GM18498 (cell line): ENCODE results near the gene COPS2.
"Not testable (repeated sequence)": the region's sequence is repeated elsewhere in the genome, so short reads cannot be mapped to it uniquely, and the experiment has no call there.

Experiments
- ATAC-seq: cut with Tn5 transposase; IDR thresholded peaks from one replicate; pipeline ENCODE4 v1.9.1; 2021; ENCODE audit warnings: mild to moderate bottlenecking, moderate library complexity; ENCODE audit not compliant: unreplicated experiment

Gene COPS2

DNA sequence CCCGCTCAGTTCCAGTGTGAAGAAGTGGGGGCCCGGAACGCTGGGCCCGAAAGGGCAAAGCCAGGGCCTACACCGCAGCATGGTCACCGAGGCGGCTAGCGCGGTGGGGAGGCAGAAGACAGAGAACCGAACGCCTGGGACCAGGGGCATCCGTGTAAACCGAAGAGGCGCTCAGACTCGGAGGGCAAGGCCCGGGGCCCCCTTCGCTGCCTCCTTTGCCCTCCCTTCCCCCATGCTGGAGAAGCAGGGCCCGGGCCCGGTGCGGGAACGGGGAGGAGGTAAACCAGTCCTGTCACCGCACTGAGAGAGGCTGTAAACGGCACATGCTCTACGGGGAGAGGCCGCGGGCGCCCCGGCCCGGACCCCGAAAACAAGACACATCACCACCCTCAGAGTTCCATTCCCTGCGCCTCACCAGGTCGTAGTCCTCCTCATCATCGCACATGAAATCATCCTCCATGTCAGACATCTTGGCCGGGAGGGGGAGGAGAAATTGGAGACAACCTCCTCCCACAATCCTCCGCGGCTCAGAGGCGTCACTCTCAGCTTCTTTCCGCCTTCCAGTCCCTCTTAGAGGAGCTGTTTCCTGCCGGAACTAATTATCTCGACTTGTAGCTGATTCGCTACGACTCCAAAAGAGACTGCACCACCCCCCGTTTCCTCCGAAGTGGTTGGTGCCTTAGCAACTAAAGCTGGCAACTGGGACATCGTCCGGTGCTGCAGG, at the start of gene COPS2:
Gene COPS2, minus strand, starts transcription at position 490 of the 724 bp plus-strand sequence. Its CDS starts 21 bp downstream, at position 469.
- ATAC-seq = peak; percentile 88

DNA sequence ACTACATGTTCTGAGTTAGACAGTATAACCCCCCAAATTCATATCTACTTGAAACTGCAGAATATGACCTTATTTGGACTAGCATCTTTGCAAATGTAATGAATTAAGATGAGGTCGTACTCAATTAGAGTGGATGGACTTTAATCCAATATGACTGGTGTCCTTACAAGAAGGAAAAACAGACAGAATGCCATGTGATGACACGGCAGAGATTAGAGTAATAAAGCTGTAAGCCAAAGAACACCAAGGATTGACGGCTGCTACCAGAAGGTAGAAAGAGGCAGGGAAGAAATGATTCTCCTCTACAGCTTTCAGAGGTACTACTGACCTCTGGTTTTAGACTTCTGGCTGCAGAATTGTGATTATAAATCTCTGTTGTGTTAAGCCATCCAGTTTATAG, 44.9 kb upstream of the COPS2 start:
- no peak for ATAC-seq

DNA sequence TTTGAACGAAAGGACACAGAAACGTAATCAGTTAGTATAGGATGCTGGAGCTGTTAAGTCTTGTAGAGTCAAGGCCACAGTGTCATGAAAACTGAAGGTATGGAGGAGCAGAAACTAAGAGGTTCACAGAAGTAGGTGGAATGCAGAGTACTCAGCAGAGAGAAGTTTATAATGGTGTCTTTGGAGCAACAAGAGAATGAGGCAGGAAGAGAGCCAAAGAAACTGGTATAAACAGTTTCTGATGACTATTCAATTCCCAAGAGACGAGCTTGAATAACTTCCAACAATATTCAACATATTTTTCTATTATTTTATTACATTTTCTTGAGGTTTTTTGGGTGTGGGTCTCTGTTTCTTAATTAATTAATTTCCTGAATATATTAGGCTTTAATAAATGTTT, 44.3 kb upstream of the COPS2 start:
- no peak for ATAC-seq

DNA sequence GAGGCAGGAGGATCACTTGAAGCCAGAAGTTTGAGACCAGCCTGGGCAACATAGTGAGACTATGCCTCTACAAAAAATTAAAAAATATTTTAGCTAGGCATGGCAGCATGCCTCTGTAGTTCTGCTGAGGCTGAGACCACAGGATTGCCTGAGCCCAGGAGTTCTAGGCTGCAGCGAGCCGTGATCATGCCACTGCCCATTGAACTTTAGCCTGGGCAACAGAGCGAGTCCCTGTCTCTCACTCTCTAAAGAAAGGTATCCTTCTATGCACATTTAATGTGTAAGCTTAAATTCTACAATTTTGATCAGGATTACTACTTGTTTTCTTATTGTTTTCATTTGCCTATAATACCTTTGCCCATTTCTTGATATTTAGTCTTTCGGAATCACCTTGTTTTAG, 41.5 kb upstream of the COPS2 start:
- no peak for ATAC-seq

DNA sequence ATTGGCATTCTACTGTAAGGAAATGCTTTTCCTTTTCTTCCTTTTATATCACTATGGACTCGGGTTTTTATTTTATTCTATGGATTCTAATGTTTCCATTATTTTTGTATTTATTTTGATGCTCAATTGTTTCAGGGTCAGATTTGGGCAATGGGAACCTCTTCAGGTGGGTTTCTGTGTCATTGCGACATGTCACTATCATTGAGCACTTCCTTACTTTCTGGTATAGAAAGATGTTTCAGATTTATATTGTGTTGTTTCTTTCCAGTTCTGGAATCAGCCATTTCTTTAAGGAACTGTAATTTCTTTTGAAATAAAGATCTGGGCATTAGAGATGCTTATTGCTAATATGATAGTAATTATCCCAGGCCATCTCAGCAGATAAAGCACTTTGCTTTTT, 36.5 kb upstream of the COPS2 start:
- no peak for ATAC-seq

DNA sequence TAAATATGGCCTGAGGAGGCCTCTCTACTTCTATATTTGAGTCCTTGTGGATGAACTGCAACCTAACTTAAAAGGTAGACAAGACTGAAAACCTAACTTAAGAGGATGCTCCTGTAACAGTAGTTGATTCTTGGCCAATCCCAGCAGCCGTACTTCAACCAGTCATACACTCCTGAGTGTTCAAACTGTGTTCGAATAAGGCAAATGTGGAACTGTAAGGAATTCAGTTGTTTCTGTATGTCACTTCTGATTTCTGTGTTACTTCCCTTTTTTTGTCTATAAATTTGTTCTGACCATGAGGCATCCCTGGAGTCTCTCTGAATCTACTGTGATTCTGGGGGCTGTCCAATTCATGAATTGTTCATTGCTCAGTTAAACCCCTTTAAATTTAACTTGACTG, 35.2 kb upstream of the COPS2 start:
- ATAC-seq = no peak

DNA sequence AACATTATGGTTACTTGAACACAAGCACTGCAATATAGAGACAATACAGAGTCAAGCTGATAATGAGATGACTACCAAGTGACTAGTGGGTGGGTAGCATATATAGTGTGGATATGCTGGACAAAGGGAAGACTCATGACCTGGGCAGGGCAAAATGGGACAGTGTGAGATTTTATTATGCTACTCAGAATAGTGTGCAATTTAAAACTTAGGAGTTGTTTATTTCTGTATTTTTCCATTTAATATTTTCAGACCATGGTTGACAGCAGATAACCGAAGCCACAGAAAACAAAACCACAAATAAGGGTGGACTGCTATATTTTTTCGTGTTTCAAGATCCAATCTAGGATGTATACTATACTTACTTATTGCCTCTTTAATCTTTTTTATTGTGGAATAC, 34.2 kb upstream of the COPS2 start:
- ATAC-seq = no peak

DNA sequence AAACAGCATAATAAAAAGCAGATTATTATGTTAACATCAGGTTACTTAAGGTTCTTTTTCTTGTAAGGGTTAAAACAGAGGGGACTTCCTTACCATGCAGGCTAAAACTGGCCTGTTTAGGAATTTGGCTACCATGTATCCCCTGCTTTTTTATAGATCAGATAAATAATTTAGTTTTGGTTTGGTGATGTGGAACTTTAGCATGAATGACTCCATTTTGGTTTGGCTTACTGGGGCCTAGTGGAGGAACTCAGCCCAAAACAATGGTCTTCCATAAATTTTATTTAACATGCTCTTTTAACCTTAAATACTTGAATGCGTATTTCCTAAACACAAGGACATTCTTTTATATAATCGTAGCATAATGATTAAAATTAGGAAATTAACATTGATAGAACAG, 33.5 kb upstream of the COPS2 start:
- no peak for ATAC-seq

DNA sequence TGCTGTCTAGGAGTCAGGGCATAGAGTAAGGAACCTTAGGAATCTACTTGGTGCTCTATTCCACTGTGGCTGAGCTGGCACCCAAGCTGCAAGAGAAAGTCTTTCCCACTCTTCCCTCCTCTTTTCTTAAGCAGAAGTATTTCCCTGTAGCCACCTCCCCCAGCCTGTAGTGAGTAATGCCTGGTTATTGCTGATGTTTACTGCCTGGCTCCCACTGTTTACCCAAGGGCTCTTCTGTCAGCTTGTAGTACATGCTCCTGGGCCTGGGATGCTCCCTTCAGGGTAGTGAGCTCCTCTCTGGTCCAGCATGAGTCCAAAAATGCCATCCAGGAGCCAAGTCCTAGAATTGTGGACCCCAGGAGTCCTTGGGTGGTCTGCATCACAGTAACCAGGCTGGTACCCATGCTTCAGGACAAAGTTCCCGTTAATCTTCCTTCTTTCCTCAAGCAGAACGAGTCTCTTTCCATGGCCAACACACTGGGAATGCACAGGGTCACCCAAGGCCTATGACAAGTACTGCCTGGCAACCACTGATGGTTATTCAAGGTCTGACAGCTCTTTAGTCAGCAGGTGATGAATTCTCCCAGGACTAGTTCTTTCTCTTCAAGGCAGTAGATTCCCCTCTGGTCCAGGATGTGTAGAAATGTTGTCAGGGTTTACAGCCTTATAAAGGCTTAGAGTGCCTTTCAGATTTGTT, 32.3 kb upstream of the COPS2 start:
- no peak for ATAC-seq

DNA sequence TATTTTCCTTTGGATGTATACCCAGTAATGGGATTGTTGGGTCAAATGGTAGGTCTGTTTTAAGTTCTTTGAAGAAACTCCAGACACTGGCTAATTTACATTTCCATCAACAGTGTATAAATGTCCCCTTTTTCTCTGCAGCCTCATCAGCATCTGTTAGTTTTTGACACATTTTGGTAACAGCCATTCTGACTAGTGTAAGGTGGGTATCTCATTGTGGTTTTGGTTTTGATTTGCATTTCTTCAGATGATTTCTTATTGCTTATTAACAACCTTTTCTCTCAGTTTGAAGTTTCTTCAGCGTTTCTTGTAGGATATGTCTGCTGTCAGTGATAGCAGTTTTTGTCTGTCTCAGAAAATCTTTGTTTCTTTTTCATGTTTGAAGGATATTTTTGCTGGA, 30.1 kb upstream of the COPS2 start:
- peak; percentile 83 for ATAC-seq

DNA sequence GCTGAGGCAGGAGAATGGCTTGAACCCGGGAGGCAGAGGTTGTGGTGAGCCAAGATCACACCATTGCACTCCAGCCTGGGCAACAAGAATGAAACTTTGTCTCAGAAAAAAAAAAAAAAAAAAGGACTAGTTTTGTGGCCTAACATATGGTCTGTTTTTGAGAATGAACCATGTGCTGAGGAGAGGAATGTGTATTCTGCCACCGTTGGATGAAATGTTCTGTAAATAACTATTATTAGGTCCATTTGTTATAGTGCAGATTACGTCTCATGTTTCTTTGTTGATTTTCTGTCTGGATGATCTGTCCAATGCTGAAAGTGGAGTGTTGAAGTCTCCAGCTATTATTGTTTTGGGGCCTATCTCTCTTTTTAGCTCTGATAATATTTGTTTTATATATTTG, 28.3 kb upstream of the COPS2 start:
- not testable (repeated sequence) for ATAC-seq

DNA sequence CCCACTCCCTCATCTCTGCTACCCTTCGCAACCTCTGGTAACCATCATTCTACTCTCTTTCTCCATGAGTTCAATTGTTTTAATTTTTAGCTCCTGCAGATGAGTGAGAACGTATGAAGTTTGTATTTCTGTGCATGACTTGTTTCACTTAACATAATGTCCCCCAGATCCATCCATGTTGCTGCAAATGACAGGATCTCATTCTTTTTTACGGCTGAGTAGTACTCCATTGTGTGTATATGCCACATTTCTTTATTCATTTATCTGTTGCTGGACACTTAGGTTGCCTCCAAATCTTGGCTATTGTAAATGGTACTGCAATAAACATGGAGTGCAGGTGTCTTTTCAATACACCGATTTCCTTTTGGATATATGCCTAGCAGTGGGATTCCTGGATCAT, 26.7 kb upstream of the COPS2 start:
- no peak for ATAC-seq

DNA sequence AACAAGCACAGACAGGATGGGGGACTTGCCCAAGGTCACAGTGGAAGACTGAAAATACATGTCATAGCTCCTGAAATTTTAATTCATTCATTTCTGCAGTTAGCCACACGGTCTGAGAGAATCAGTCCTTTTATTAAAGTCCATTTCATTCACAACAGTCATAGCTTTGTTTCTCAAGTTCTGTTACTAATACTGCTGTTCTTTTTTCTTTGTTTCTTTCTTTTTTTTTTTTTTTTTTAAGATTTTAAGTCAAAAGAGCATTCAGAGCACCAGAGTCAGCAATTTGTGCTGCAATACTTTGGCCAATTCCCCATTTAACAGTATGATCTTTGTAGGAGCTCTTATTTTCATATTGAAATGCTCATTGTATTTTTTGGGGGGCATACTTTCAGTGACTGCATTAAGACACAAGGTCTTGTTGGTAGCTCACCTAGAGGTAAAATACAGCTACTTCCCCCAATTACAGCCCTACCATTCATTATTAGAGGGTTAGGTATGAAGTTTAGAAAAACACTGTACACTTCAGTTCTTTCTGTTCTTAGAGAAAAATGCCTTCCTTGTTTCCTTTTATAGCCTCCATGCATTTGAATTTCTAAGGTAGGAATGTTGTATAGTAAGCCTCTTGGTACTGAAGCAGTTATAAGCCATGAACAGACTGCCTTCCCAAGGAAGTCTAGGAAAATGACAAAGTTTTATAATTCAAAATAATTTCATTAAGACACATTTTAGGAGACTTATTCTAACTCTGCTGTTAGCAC, 24.2 kb upstream of the COPS2 start:
- no peak for ATAC-seq

DNA sequence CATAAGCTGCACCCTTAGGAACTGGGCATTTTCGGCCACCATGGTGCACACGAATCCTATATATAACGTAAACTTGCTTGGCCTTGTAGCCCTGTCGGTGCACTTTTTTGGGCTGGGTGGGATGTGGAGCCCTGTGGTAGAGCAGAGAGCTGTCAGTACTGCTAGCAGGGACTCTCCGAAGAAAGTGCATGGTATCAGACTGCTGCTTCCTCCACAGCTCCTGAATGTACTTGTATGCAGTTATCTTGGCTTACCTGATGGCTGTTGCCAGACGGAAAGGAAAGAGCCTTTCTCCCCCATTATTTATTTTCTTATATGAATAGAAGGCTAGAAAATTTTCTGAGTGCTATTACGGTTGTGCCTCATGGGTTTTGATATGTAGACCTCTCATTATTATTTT, 23.1 kb upstream of the COPS2 start:
- no peak for ATAC-seq

DNA sequence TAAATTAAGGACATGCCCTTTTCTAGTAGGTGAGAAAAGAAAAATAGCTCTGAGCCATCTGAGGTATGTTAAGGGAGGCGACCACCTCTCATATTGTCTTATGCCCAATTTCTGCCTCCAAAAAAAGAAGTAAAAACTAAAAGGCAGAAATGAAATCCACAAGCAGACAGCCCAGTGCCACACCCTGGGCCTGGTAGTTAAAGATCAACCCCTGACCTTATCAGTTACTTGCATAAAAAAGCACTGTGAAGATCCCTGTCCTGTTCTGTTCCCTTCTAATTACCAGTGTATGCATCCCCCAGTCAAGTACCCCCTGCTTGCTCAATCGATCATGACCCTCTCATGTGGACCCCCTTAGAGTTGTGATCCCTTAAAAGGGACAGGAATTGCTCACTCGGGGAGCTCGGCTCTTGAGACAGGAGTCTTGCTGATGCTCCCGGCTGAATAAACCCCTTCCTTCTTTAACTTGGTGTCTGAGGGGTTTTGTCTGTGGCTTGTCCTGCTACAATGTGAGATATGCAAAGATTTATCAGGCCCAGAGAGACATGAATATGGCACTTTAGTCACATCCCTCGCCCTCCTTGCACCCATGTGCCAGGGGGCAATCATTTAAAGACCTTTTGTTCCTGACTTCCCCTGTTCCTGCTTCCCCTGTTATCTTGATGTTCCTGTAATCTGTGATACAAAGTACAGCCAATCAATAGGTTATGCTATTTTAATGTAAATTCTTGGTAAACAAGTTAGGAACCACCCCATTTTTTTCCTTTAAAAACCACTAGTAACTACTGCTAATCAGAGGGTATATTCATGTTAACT, 20.4 kb upstream of the COPS2 start:
- not testable (repeated sequence) for ATAC-seq

DNA sequence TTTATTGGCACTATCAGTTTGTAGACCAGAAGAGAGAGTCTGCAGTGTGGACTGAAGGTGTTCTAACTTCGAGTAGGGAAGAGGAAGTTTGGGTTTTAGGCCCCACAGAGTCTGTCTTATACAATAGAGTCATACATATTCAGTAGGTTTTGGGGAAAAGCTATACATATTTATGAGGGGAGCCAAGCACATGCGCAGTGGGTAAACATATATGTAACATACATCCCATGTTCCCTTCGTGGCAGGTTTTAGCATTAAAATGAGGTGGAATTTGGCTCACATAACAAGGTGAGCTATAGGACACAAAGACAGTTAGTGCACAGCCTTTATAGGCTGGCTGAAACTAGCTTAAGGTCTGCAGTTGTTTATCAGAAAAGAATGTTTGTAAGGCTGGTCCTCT, 19.5 kb upstream of the COPS2 start:
- ATAC-seq = no peak

DNA sequence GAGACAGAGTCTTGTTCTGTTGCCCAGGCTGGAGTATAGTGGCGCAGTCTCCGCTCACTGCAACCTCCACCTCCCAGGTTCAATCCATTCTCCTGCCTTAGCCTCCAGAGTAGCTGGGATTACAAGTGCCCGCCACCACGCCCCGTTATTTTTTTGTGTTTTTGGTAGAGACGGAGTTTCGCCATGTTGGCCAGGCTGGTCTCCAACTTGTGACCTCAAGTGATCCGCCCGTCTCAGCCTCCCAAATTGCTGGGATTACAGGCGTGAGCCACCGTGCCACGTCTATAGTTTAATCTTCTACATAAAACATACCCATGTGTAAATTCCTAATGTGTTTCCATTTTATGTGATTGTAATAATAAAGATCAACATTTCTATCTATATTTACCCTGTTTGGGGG, 16.4 kb upstream of the COPS2 start:
- ATAC-seq = no peak

DNA sequence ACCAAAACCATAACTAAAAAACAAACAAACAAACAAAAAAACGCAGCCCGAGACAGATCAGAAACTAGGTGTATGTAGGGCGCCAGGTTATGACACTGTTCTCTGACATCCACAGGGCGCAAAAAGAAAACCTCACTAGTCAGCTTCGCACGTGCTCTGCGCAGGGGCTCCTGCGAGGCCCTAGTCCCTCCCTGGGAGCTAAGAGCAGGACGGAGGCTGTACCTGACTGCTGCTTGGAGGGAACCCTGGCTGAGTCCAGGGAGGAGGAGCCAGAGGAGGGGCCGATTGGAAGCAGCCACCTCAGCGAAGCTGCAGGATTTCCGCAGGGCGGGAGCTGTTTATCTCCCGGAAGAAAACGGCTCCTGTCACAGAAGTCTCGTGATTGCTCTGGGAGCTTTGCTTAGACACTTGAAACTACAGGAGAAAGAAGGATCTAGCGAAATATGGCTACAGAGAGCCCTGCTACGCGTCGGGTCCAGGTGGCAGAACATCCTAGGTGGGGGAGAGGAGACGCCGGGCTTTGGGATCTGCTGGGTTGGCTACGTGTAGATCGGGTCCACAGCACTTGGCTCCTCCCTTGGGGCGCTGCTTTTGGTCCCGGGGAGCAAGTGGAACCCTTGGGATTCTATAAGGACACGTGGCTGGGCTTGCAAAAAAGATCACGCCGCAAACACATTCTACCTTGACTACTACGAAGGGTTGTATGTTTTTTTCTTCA, 14.6 kb upstream of the COPS2 start, which contains the start of gene GALK2:
Gene GALK2, plus strand, starts transcription at position 368 of the 718 bp plus-strand sequence. Its CDS starts 76 bp downstream, at position 444.
- ATAC-seq = peak; percentile 97

DNA sequence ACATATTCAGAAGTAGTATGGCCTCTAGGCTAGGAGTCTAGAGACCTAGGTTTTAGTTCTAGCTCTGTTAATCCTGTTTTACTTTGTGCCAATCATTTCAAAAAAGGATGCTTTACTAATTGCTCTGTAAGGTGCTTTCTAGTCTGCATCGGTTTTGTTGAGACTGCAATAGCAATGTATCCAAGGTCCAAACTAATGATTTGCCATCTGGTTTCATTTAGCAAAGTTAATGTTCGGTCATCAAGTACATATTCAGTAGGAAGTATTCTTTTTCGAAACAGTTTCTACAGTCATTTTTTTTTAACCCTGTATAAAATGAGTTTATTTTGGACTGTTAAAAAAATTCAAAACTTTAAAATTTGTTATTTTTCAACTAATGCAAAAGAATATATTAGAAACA, 12.6 kb upstream of the COPS2 start:
- no peak for ATAC-seq

DNA sequence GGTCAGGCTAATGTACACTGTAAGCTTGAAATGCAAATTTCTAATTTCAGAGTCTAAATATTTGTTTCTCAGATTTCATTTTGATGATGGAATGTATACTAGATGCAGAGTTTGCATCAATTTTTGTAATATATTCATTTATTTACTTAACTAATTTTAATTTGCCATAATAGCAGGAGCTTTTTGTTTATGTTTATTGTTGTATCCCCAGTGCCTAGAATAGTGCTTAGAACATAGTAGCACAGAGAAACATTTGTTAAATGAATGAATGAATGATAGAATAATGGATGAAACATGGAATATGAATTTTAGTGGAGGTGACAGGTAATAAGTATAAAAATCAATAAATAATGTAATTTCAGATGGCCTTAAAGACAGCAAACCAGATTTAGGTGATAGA, 9.5 kb upstream of the COPS2 start:
- ATAC-seq = no peak
